ENCODE results near the gene GNPDA2. TPM values are rescaled to one million over a fixed set of nuclear protein-coding genes. Genes with fewer than 3 reads are reported as not detected.
"Not testable (repeated sequence)": the region's sequence is repeated elsewhere in the genome, so short reads cannot be mapped to it uniquely, and the experiment has no call there.

GNPDA2 gene
- total RNA-seq, 1 donor from 2014 or later, result 21.3 TPM

GRCh38 chr4:44760142-44760898, 34.0 kb upstream of the GNPDA2 start:
- peak; percentile 44 for TF ChIP-seq CTCF (IDR thresholded peaks at IDR 0.05; ENCODE audit: insufficient read depth, low read length, poor library complexity, severe bottlenecking)
- Histone ChIP-seq H3K36me3 (ENCODE audit: control insufficient read depth, insufficient read depth, low read length) (no peaks in the 10 kb centered on the region), H3K27me3 (ENCODE audit: control insufficient read depth, insufficient read depth, low read length) (no peaks in the 10 kb centered on the region), H3K4me3 (ENCODE audit: low read depth, low read length) (no peak overlapping the region)
- DNase-seq (ENCODE audit: low read depth), result no peak

GRCh38 chr4:44756559-44756958, 30.2 kb upstream of the GNPDA2 start:
- no peaks in the 10 kb centered on the region for H3K36me3 ChIP-seq (ENCODE audit: control insufficient read depth, insufficient read depth, low read length)
- no peak for DNase-seq (ENCODE audit: low read depth)

GRCh38 chr4:44740201-44740600, 13.8 kb upstream of the GNPDA2 start:
- TF ChIP-seq CTCF (IDR thresholded peaks at IDR 0.05; ENCODE audit: insufficient read depth, low read length, poor library complexity, severe bottlenecking), result no peak
- Histone ChIP-seq H3K27me3 (ENCODE audit: control insufficient read depth, insufficient read depth, low read length) (no peaks in the 10 kb centered on the region), H3K36me3 (ENCODE audit: control insufficient read depth, insufficient read depth, low read length) (no peaks in the 10 kb centered on the region), H3K4me3 (ENCODE audit: low read depth, low read length) (no peak overlapping the region)
- no peak for DNase-seq (ENCODE audit: low read depth)

More at GRCh38 chr4:44756559-44756958, 30.2 kb upstream of the GNPDA2 start:
- H3K4me3 ChIP-seq (ENCODE audit: low read depth, low read length), result no peak overlapping the region
- TF ChIP-seq CTCF (IDR thresholded peaks at IDR 0.05; ENCODE audit: insufficient read depth, low read length, poor library complexity, severe bottlenecking), result no peak
- no peaks in the 10 kb centered on the region for H3K27me3 ChIP-seq (ENCODE audit: control insufficient read depth, insufficient read depth, low read length)

GRCh38 chr4:44738615-44739014, 12.3 kb upstream of the GNPDA2 start:
- no peaks in the 10 kb centered on the region for H3K27me3 ChIP-seq (ENCODE audit: control insufficient read depth, insufficient read depth, low read length)

GRCh38 chr4:44736900-44737299, 10.5 kb upstream of the GNPDA2 start:
- H3K4me3 ChIP-seq (ENCODE audit: low read depth, low read length), result no peak overlapping the region
- no peaks in the 10 kb centered on the region for H3K27me3 ChIP-seq (ENCODE audit: control insufficient read depth, insufficient read depth, low read length)
- no peaks in the 10 kb centered on the region for H3K36me3 ChIP-seq (ENCODE audit: control insufficient read depth, insufficient read depth, low read length)
- DNase-seq (ENCODE audit: low read depth), result no peak
- TF ChIP-seq CTCF (IDR thresholded peaks at IDR 0.05; ENCODE audit: insufficient read depth, low read length, poor library complexity, severe bottlenecking), result no peak

More at GRCh38 chr4:44738615-44739014, 12.3 kb upstream of the GNPDA2 start:
- TF ChIP-seq CTCF (IDR thresholded peaks at IDR 0.05; ENCODE audit: insufficient read depth, low read length, poor library complexity, severe bottlenecking), result peak; percentile 45
- H3K36me3 ChIP-seq (ENCODE audit: control insufficient read depth, insufficient read depth, low read length), result no peaks in the 10 kb centered on the region
- no peak for DNase-seq (ENCODE audit: low read depth)
- H3K4me3 ChIP-seq (ENCODE audit: low read depth, low read length), result no peak overlapping the region

GRCh38 chr4:44728694-44729093, 2.3 kb upstream of the GNPDA2 start:
- not testable (repeated sequence) for H3K27me3 ChIP-seq (ENCODE audit: control insufficient read depth, insufficient read depth, low read length); H3K4me3 ChIP-seq (ENCODE audit: low read depth, low read length); H3K36me3 ChIP-seq (ENCODE audit: control insufficient read depth, insufficient read depth, low read length); DNase-seq (ENCODE audit: low read depth)
